CD8-positive, alpha-beta memory T cell (primary cell): ENCODE results near the gene NPIPA1. TPM values are rescaled to one million over a fixed set of nuclear protein-coding genes. Genes with fewer than 3 reads are reported as not detected.
"Not testable (repeated sequence)": the region's sequence is repeated elsewhere in the genome, so short reads cannot be mapped to it uniquely, and the experiment has no call there.

Experiments
- CTCF ChIA-PET: fragments of 350-600 bp; sonication (Branson Sonifier 250); formaldehyde crosslinking; loops from one replicate; lab custom pipeline; 2021; ENCODE audit warnings: antibody characterized with exemption; lab: Charles Lee
- POLR2A ChIA-PET: fragments of 350-600 bp; sonication (Branson Sonifier 250); formaldehyde crosslinking; loops from one replicate; lab custom pipeline; 2021; ENCODE audit warnings: antibody characterized with exemption; lab: Charles Lee
- DNase-seq, 5 donors: peaks; one replicate each; pipeline versions ENCODE4 v3.0.0 to v3.0.0-alpha.2; 2020 to 2022; ENCODE audit warnings: mixed read lengths in 1 of 5
- H3K27ac ChIP-seq: one replicate; pipeline ENCODE4 v1.7.0; 2013; ENCODE audit warnings: low read depth, mild to moderate bottlenecking, low read length, moderate library complexity
- H3K27me3 ChIP-seq: 2 replicates; pipeline ENCODE4 v1.7.0; 2013; ENCODE audit warnings: low read length, mild to moderate bottlenecking; ENCODE audit not compliant: insufficient read depth, poor library complexity, severe bottlenecking
- H3K36me3 ChIP-seq: 2 replicates; pipeline ENCODE4 v1.7.0; 2013; ENCODE audit warnings: mild to moderate bottlenecking, low read length, moderate library complexity; ENCODE audit not compliant: insufficient read depth
- H3K4me1 ChIP-seq: 2 replicates; pipeline ENCODE4 v1.7.0; 2013; ENCODE audit warnings: mild to moderate bottlenecking, low read length, moderate library complexity; ENCODE audit not compliant: insufficient read depth
- H3K4me3 ChIP-seq: 2 replicates; pipeline ENCODE4 v1.7.0; 2013; ENCODE audit warnings: mild to moderate bottlenecking, low read length
- H3K9me3 ChIP-seq: 2 replicates; pipeline ENCODE4 v1.7.0; 2013; ENCODE audit warnings: mild to moderate bottlenecking, low read length
- H3K27ac Mint-ChIP-seq, 8 donors: one replicate each; pipeline ENCODE4 v1.8.0; 2020 to 2021; ENCODE audit warnings: mixed read lengths in 8 of 8, mild to moderate bottlenecking in 6 of 8, inconsistent platforms in 3 of 8, moderate library complexity in 3 of 8
- H3K27me3 Mint-ChIP-seq, 2 donors: one replicate each; pipeline ENCODE4 v1.8.0; 2020 to 2021; ENCODE audit warnings: mixed read lengths in 2 of 2, mild to moderate bottlenecking in 1 of 2, moderate library complexity in 1 of 2
- H3K36me3 Mint-ChIP-seq, 3 donors: one replicate each; pipeline ENCODE4 v1.8.0; 2020 to 2021; ENCODE audit warnings: mixed read lengths in 3 of 3, inconsistent platforms in 1 of 3, mild to moderate bottlenecking in 1 of 3
- H3K4me1 Mint-ChIP-seq, 3 donors: one replicate each; pipeline ENCODE4 v1.8.0; 2020 to 2021; ENCODE audit warnings: mixed read lengths in 3 of 3, inconsistent platforms in 1 of 3, mild to moderate bottlenecking in 1 of 3
- H3K4me3 Mint-ChIP-seq, 7 donors: one replicate each; pipeline ENCODE4 v1.8.0; 2020 to 2021; ENCODE audit warnings: mixed read lengths in 7 of 7, mild to moderate bottlenecking in 6 of 7, moderate library complexity in 4 of 7, inconsistent platforms in 2 of 7
- H3K9me3 Mint-ChIP-seq, 5 donors: one replicate each; pipeline ENCODE4 v1.8.0; 2020 to 2022; ENCODE audit warnings: mixed read lengths in 5 of 5, mild to moderate bottlenecking in 3 of 5, moderate library complexity in 2 of 5, inconsistent platforms in 1 of 5
- polyA plus RNA-seq: library from polyadenylated mRNA; unstranded; fragments of 300-500 nt; fragmentation: Illumina TruSeq; gene quantifications from one replicate; pipeline ENCODE4 v1.2.3, GENCODE V29; 2021
- total RNA-seq, 2 experiments: library from RNA; stranded (reverse); gene quantifications; one replicate each; pipeline ENCODE4 v1.2.3, GENCODE V29; 2021

NPIPA1 gene
- total and polyA plus RNA-seq, 3 experiments from 2014 or later, result 4.1 to 71.0 (median 69.2) TPM

- H3K4me1 Mint-ChIP-seq, H3K27ac Mint-ChIP-seq, DNase-seq, H3K4me1 ChIP-seq, H3K4me3 Mint-ChIP-seq, H3K36me3 ChIP-seq, H3K36me3 Mint-ChIP-seq, H3K9me3 ChIP-seq, H3K27me3 ChIP-seq, H3K27me3 Mint-ChIP-seq, CTCF ChIA-PET, H3K9me3 Mint-ChIP-seq, H3K4me3 ChIP-seq, POLR2A ChIA-PET, H3K27ac ChIP-seq: not testable (repeated sequence)
Observed at GRCh38 chr16:14924359-14924758, 12.9 kb upstream of the NPIPA1 start.

- H3K4me1 Mint-ChIP-seq, H3K4me3 ChIP-seq, POLR2A ChIA-PET, H3K36me3 Mint-ChIP-seq, CTCF ChIA-PET, H3K27ac Mint-ChIP-seq, H3K9me3 Mint-ChIP-seq, H3K9me3 ChIP-seq, DNase-seq, H3K4me3 Mint-ChIP-seq, H3K27me3 Mint-ChIP-seq, H3K36me3 ChIP-seq, H3K27me3 ChIP-seq, H3K27ac ChIP-seq, H3K4me1 ChIP-seq: not testable (repeated sequence)
Observed at GRCh38 chr16:14924982-14925381, 12.3 kb upstream of the NPIPA1 start.

- CTCF ChIA-PET, H3K4me1 ChIP-seq, H3K9me3 Mint-ChIP-seq, H3K36me3 Mint-ChIP-seq, H3K4me1 Mint-ChIP-seq, H3K36me3 ChIP-seq, POLR2A ChIA-PET, H3K27me3 Mint-ChIP-seq, H3K27ac ChIP-seq, H3K4me3 ChIP-seq, H3K9me3 ChIP-seq, H3K27me3 ChIP-seq, H3K4me3 Mint-ChIP-seq: not testable (repeated sequence)
- peak in 1 of 5 donors; percentile 46 for DNase-seq
- H3K27ac Mint-ChIP-seq, result peak overlapping the region in 5 of 8 donors; percentile 46 to 85 (median 82)
Observed at GRCh38 chr16:14928064-14928714, 9.1 kb upstream of the NPIPA1 start.

GRCh38 chr16:14929176-14929575, 8.1 kb upstream of the NPIPA1 start:
- POLR2A ChIA-PET, result not testable (repeated sequence)

GRCh38 chr16:14930246-14930645, 7.0 kb upstream of the NPIPA1 start:
- H3K9me3 Mint-ChIP-seq, CTCF ChIA-PET, H3K27me3 Mint-ChIP-seq, H3K27me3 ChIP-seq, H3K4me1 ChIP-seq, H3K9me3 ChIP-seq, H3K4me3 Mint-ChIP-seq, POLR2A ChIA-PET, H3K36me3 Mint-ChIP-seq, H3K27ac ChIP-seq, H3K27ac Mint-ChIP-seq, H3K36me3 ChIP-seq, H3K4me3 ChIP-seq, H3K4me1 Mint-ChIP-seq: not testable (repeated sequence)
- peak in 1 of 5 donors; percentile 19 for DNase-seq

More at GRCh38 chr16:14929176-14929575, 8.1 kb upstream of the NPIPA1 start:
- H3K36me3 Mint-ChIP-seq, H3K27me3 ChIP-seq, H3K36me3 ChIP-seq, H3K4me3 ChIP-seq, H3K4me1 Mint-ChIP-seq, H3K27ac ChIP-seq, H3K9me3 Mint-ChIP-seq, H3K27ac Mint-ChIP-seq, H3K27me3 Mint-ChIP-seq, H3K4me3 Mint-ChIP-seq, H3K4me1 ChIP-seq, H3K9me3 ChIP-seq, CTCF ChIA-PET: not testable (repeated sequence)
- DNase-seq, result peak in 1 of 5 donors; percentile 43

- DNase-seq, H3K27ac ChIP-seq, H3K27me3 Mint-ChIP-seq, POLR2A ChIA-PET, H3K9me3 Mint-ChIP-seq, CTCF ChIA-PET, H3K4me3 ChIP-seq, H3K4me1 ChIP-seq, H3K27me3 ChIP-seq, H3K9me3 ChIP-seq, H3K36me3 Mint-ChIP-seq, H3K27ac Mint-ChIP-seq, H3K4me3 Mint-ChIP-seq, H3K4me1 Mint-ChIP-seq, H3K36me3 ChIP-seq: not testable (repeated sequence)
Observed at GRCh38 chr16:14930971-14931370, 6.3 kb upstream of the NPIPA1 start.

- H3K27me3 ChIP-seq, H3K27ac ChIP-seq, H3K36me3 ChIP-seq, H3K4me1 ChIP-seq, H3K9me3 ChIP-seq, H3K4me3 ChIP-seq, POLR2A ChIA-PET, DNase-seq, H3K27me3 Mint-ChIP-seq, CTCF ChIA-PET, H3K4me1 Mint-ChIP-seq, H3K27ac Mint-ChIP-seq, H3K4me3 Mint-ChIP-seq, H3K9me3 Mint-ChIP-seq, H3K36me3 Mint-ChIP-seq: not testable (repeated sequence)
Observed at GRCh38 chr16:14932581-14933375, 4.5 kb upstream of the NPIPA1 start.

- H3K9me3 Mint-ChIP-seq, H3K4me1 Mint-ChIP-seq, H3K36me3 ChIP-seq, H3K4me3 Mint-ChIP-seq, H3K4me3 ChIP-seq, H3K27ac ChIP-seq, POLR2A ChIA-PET, H3K36me3 Mint-ChIP-seq, H3K9me3 ChIP-seq, CTCF ChIA-PET, DNase-seq, H3K27ac Mint-ChIP-seq, H3K4me1 ChIP-seq, H3K27me3 Mint-ChIP-seq, H3K27me3 ChIP-seq: not testable (repeated sequence)
Observed at GRCh38 chr16:14937994-14938393, 751 bp downstream of the NPIPA1 start.
